Vagina (tissue), 2 donors: ENCODE measurements around the gene PCDHGA1. TPM values are rescaled to one million over a fixed set of nuclear protein-coding genes. Genes with fewer than 3 reads are reported as not detected.

Source experiments
- DNase-seq, 2 donors: peaks; one replicate each; pipeline ENCODE4 v3.0.0-alpha.2; 2017; ENCODE audit errors: extremely low spot score in 2 of 2
- H3K27ac ChIP-seq: fragments of 200-600 bp; sonication (generic); one replicate; pipeline ENCODE4 v1.5.1; 2019
- H3K27me3 ChIP-seq: fragments of 200-600 bp; sonication (generic); one replicate; pipeline ENCODE4 v1.5.1; 2019
- H3K36me3 ChIP-seq, 2 donors: fragments of 200-600 bp; sonication (generic); one replicate each; pipeline ENCODE4 v1.5.1; 2017 to 2019
- H3K4me1 ChIP-seq: fragments of 200-600 bp; sonication (generic); one replicate; pipeline ENCODE4 v1.5.1; 2019
- H3K4me3 ChIP-seq, 2 donors: fragments of 200-600 bp; sonication (generic); 1 replicate in 1 of 2; 2 replicates in 1 of 2; pipeline ENCODE4 v1.5.1; 2016 to 2019
- H3K9me3 ChIP-seq: fragments of 200-600 bp; sonication (generic); one replicate; pipeline ENCODE4 v1.5.1; 2019
- CTCF ChIP-seq, 3 experiments: fragments of 450-650 bp in 2 of 3; fragments of 200-600 bp in 1 of 3; sonication (generic) in 1 of 3; IDR thresholded peaks; one replicate each; pipeline ENCODE4 v1.5.1; 2017 to 2019; ENCODE audit warnings: antibody characterized with exemption in 3 of 3, mild to moderate bottlenecking in 2 of 3, moderate library complexity in 2 of 3
- POLR2A ChIP-seq, 2 donors: fragments of 450-650 bp; IDR thresholded peaks; one replicate each; pipeline ENCODE4 v1.6.1; 2017; ENCODE audit warnings: antibody characterized with exemption in 2 of 2, mild to moderate bottlenecking in 2 of 2, moderate library complexity in 2 of 2
- POLR2AphosphoS5 ChIP-seq, 2 donors: sonication (generic); formaldehyde crosslinking; IDR thresholded peaks; one replicate each; pipeline ENCODE4 v1.9.0; 2017; ENCODE audit warnings: antibody characterized with exemption in 2 of 2, mild to moderate bottlenecking in 2 of 2, low read depth in 1 of 2; ENCODE audit not compliant: insufficient read depth in 1 of 2
- intact Hi-C: fragments of 100-400 bp; cut with DNase I; formaldehyde crosslinking; loops from one replicate; pipeline ENCODE4 v1.15.1; 2023
- total RNA-seq: library from RNA; depleted of rRNA; stranded (reverse); fragments of >200 nt; gene quantifications from one replicate; pipeline ENCODE4 v1.2.3, GENCODE V29; 2016

Gene PCDHGA1
- total RNA-seq, 1 donor from 2014 or later, result not detected

GRCh38 chr5:141543053-141543452 is 212.7 kb downstream of the PCDHGA1 start:
- intact Hi-C loops, result no loop called here
- no peak for TF ChIP-seq POLR2A (IDR thresholded peaks at IDR 0.05)
- no peak for TF ChIP-seq POLR2AphosphoS5 (IDR thresholded peaks at IDR 0.05; ENCODE audit: insufficient read depth in 1 of 2, low read depth in 1 of 2)
- no peak for TF ChIP-seq CTCF (IDR thresholded peaks at IDR 0.05)
- H3K36me3 ChIP-seq, result peaks cover 0 to 32% of the 10 kb centered on the region in 2 donors
- H3K4me3 ChIP-seq, result no peak overlapping the region
- H3K4me1 ChIP-seq, result no peaks in the 10 kb centered on the region
- peaks cover 17% of the 10 kb centered on the region for H3K9me3 ChIP-seq
- H3K27me3 ChIP-seq, result no peaks in the 10 kb centered on the region
- no peak for DNase-seq
- H3K27ac ChIP-seq, result no peak overlapping the region

GRCh38 chr5:141547488-141547887 is 217.2 kb downstream of the PCDHGA1 start:
- H3K9me3 ChIP-seq, result peaks cover 22% of the 10 kb centered on the region
- H3K36me3 ChIP-seq, result peaks cover 0 to 39% of the 10 kb centered on the region in 2 donors
- H3K27ac ChIP-seq, result no peak overlapping the region
- DNase-seq, result no peak
- intact Hi-C loops, result no loop called here
- H3K4me1 ChIP-seq, result no peaks in the 10 kb centered on the region
- TF ChIP-seq POLR2A (IDR thresholded peaks at IDR 0.05), result no peak
- TF ChIP-seq CTCF (IDR thresholded peaks at IDR 0.05), result no peak
- TF ChIP-seq POLR2AphosphoS5 (IDR thresholded peaks at IDR 0.05; ENCODE audit: insufficient read depth in 1 of 2, low read depth in 1 of 2), result no peak
- H3K4me3 ChIP-seq, result no peak overlapping the region
- no peaks in the 10 kb centered on the region for H3K27me3 ChIP-seq

- DNase-seq, result no peak
- TF ChIP-seq POLR2AphosphoS5 (IDR thresholded peaks at IDR 0.05; ENCODE audit: insufficient read depth in 1 of 2, low read depth in 1 of 2) (no peak), CTCF (IDR thresholded peaks at IDR 0.05) (no peak), POLR2A (IDR thresholded peaks at IDR 0.05) (no peak)
- intact Hi-C loops, result no loop called here
- Histone ChIP-seq H3K9me3 (peaks cover 22% of the 10 kb centered on the region), H3K4me3 (no peak overlapping the region), H3K27me3 (no peaks in the 10 kb centered on the region), H3K36me3 (peaks cover 0 to 39% of the 10 kb centered on the region in 2 donors), H3K27ac (no peak overlapping the region), H3K4me1 (no peaks in the 10 kb centered on the region)
Measured at GRCh38 chr5:141547921-141548320, 217.6 kb downstream of the PCDHGA1 start.

- TF ChIP-seq POLR2AphosphoS5 (IDR thresholded peaks at IDR 0.05; ENCODE audit: insufficient read depth in 1 of 2, low read depth in 1 of 2) (peak; percentile 78 to 80), POLR2A (IDR thresholded peaks at IDR 0.05) (peak in 1 of 2 donors; percentile 9), CTCF (IDR thresholded peaks at IDR 0.05) (peak; percentile 68 to 90 (median 86))
- Histone ChIP-seq H3K27ac (peak overlapping the region; percentile 86), H3K9me3 (no peaks in the 10 kb centered on the region), H3K27me3 (no peaks in the 10 kb centered on the region), H3K4me1 (peaks cover 28% of the 10 kb centered on the region), H3K4me3 (peak overlapping the region in 1 of 2 donors; percentile 40), H3K36me3 (peaks cover 0 to 6% of the 10 kb centered on the region in 2 donors)
- peak in 1 of 2 donors; percentile 95 for DNase-seq
- intact Hi-C loops, result no loop called here
Measured at GRCh38 chr5:141557681-141558136, 227.4 kb downstream of the PCDHGA1 start.

- Histone ChIP-seq H3K4me1 (peaks cover 28% of the 10 kb centered on the region), H3K4me3 (peak overlapping the region in 1 of 2 donors; percentile 40), H3K9me3 (no peaks in the 10 kb centered on the region), H3K36me3 (peaks cover 0 to 6% of the 10 kb centered on the region in 2 donors), H3K27me3 (no peaks in the 10 kb centered on the region), H3K27ac (peak overlapping the region; percentile 86)
- DNase-seq, result no peak
- no peak for TF ChIP-seq CTCF (IDR thresholded peaks at IDR 0.05)
- intact Hi-C loops, result no loop called here
Measured at GRCh38 chr5:141558150-141558549, 227.8 kb downstream of the PCDHGA1 start.
